ENCODE results near the gene TFAP2D.

TFAP2D gene

DNA sequence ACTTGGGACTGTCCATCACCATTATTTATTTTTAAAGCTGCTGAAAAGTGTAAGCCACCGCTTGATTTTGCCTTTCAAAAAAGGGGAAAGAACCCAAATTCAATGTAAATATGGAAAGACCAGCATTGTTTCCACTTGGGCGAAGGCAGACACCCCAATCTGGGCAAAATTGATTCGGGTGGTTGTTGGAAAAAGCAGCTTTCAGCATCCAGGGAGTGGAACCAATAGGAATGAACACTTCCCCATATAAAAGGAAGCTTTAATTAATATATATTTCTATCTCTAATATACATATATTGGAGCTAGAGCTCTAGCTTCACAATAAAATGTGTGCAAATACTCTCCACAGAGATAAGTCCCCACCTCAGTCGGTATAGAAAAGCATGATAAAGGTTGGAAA, at the start of gene TFAP2D:
TFAP2D (plus strand) TSS at position 301 of the 400 bp plus-strand sequence. CDS start 530 bp downstream, outside the sequence.
- DNase-seq (ENCODE audit: low spot score): no peak

DNA sequence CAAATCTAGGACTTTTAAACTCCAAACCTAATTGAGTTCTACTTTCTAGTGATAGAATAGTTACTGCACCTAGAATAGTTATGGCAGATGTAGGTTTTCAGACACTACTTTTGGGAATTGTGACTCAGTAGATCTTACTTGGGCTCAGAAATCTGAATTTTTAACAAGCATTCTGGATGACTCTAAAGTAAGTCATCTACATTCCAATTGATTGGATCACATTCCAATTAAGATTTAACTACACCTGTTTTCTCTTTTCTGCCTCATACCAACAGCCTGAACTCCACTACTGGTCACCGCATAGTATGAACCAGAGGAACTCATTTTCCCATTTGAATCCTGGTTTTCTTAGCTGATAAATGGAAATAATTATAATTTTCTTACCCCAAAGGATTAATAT, 49.5 kb upstream of the TFAP2D start:
- no peak for DNase-seq (ENCODE audit: low spot score)

DNA sequence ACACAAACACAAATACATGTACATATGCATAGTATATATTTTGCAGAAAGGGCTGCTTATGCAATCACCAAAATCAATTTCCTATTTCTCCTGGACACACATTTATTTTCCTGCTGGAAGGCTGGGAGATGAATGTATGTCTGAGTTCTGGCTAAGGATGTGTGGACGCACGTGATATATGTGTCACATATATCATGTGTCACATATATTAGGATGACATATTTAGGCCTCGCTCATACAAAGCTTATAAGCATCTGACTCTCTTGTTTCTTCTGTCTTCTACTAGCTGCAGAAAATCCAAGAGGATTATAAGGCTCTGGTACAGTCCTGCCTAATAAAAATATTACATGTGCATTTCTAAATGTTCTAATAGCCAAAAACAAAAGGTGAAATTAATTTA, 47.2 kb upstream of the TFAP2D start:
- no peak for DNase-seq (ENCODE audit: low spot score)

DNA sequence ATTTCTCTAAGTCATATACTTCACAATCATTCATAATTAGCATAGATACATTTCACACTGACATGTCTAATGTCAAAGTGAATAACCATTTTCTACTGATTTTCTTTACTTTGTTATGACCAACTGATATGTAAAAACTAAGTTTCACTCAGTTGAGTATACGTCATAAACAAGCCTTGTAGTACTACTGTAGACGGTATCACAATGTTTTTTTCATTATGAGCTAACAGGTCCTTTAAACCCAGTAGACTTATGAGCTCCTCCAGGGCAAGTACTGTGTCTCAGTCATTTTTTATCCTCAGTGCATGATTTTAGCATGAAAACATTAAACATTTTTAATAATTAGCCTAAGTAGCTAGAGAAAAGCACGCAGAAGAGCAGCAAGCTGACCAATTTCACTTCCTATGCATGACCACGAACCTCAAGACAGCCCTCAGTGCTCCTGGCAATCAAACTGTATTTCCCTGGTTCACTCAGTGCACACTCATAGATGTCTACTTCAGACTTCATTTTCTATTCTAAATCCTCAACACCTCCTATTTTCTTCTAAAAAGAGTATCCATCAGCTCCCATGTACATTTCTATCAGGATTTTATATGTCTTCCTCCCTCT, 32.0 kb upstream of the TFAP2D start:
- no peak for DNase-seq (ENCODE audit: low spot score)

DNA sequence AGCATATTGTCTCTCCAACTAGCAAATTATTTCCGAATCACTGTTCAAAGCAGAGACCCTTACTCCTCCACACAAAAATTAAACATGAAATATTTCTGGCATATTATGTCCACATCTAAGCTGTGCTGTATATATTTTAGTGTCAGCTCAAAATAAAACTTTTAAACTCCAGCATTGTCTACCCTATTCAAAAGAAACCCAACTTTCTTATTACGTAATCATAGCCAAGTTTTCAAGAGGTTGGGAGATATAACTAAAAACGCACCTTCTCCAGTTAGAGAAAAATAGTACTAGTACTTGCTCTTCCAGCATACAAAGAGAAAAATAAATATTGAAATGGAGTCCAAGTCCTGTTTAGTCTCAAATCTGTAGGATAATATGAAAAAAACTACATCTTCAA, 24.1 kb upstream of the TFAP2D start:
- DNase-seq (ENCODE audit: low spot score): no peak

DNA sequence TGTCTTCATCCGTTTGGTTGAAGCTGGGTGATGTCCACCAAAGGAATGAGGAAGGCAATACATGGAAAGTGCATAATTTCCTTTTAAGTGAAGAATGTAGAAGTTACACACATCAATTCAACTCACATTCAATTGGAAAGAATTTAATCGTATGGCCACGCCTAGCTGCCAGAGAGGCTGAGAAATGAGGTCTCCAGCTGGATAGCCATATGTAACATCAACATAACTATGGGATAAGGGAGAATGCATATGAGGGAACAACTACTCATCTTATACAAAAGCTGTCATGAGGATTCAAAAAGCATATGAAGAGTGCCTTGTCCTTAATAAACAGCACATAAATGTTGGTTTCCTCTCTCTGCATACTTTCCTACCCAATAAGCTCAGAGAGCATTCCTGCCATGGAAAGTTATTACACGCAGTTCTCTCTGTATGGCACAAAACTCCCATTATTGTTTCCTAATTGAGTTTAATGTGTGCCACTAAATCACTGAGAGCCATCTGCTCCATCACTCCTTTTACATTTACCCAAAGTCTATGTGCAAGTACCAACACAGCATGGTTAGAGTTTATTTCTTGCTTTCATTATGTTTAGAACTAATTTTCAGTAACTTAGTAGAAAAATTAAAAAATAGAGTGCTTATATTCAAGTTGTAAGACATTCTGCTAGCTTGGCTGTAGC, 21.4 kb upstream of the TFAP2D start:
- DNase-seq (ENCODE audit: low spot score): no peak

DNA sequence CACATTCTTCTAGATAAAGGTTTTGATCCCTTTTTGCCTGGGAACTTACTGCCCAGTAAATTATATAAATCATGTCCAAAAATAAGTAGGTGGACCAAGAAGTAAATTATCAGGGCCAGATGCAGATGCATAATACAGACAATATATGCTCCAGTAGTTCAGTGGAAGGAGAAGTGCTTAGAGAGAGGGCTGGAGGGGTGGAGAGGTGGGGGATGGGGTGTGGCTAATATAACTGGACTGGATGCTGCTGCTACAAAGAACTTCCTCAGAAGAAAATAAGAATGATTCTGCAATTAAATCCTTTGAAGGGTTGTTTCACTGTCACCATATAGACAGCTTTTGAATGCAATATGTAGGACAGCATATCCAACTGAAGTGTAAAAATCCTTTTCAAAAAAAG, 14.8 kb upstream of the TFAP2D start:
- DNase-seq (ENCODE audit: low spot score): no peak

DNA sequence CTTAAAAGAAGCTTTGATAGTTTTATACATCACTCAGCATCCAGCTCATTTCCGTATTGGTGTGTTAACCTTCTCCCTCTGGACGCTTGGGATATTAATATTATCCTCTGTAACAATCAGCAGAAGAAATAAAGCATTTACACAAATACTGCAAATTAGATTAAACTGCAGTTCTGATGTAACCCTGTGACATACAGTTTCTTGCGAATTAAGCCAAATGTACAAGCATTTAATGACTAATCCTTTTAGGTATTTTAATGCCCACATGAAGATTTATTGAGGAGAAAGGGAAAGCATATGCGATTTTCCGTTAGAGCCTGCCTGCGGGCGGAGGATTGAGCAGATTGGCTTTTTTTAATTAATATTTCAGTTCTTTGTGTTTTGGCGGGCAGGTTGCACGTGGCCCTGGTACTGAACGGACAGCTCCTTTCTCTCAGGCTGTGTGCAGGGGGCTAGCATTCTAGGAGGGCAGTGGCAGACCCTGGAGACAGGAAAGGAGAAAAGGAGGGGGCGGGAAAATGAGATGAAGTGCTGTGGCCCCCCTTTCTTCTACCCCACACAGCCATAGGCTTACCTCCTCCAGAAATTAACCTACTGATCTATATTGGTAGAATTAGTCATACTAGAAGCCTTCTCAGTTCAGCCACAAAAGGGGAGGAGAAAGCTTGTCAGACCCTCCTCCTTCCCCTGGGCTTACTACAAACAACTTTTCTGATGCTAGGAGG, 14.1 kb upstream of the TFAP2D start:
- DNase-seq (ENCODE audit: low spot score): no peak

DNA sequence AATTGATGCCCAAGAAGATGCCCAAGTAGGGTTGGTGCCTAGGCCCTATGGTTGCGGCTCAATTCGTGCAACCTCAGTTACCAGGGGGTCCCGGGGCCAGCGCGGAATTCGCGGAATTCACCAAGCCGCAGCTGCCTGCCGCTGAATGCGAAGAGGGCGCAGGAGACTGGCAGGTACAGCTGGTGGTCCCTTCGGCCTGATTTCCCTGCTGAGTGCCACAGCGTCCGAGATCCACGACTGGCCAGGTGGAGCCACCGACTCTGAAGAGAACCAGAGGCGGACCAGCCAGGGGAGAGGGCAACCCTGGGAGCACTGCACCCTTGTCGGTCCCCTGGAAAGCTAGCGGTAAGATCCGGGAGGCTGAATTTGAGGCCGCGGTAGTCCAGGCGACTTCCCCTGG, 6.8 kb upstream of the TFAP2D start:
- no peak for DNase-seq (ENCODE audit: low spot score)

DNA sequence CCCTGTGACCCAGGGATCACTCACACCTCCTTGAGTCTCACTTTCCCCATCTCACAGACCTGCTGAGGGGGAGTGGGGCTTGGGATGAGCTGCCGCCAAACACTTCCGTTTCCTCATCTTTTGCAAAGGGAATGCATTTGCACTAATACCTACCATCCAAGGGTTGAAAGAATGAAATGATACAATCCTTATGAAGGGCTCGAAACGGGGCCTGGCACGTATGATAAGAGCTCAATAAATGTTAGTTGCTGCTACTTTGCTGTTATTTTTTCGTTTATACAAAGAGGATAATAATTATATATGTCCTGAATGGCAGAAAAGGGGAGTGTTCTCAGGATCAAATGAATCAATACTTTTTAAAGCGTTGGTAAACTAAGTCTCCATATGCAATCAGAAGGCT, 6.1 kb upstream of the TFAP2D start:
- DNase-seq (ENCODE audit: low spot score): no peak

DNA sequence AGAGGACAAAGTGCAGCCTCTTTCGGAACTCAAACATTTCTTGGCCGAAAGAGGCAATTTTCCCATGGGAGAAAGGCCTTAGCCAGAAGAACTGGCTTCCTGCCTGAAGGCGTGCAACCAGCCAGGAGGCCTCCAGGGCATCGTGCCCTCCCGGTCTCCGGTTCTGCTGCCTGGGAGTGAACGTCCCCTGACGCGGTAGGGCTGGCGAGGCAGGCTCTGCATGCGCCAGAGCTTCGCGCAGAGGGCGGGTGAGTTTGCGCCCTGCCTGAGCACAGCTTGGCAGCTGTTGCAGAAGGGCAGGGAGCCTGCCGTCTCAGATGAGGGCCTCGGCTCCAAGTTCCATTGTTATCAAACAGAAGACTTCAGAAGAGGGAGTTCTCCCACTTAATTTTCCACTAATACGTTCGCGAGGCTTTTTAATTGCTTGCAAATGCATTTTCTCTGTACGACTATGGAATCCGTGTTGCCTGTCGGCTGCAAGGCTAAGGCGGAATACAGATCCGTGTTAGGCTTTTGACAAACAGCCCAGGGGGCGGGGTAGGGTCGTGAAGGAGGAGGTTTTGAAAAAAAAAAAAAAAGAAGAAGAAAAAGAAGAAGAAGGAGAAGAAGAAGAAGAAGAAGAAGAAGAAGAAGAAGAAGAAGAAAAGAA, 5.5 kb upstream of the TFAP2D start:
- no peak for DNase-seq (ENCODE audit: low spot score)

DNA sequence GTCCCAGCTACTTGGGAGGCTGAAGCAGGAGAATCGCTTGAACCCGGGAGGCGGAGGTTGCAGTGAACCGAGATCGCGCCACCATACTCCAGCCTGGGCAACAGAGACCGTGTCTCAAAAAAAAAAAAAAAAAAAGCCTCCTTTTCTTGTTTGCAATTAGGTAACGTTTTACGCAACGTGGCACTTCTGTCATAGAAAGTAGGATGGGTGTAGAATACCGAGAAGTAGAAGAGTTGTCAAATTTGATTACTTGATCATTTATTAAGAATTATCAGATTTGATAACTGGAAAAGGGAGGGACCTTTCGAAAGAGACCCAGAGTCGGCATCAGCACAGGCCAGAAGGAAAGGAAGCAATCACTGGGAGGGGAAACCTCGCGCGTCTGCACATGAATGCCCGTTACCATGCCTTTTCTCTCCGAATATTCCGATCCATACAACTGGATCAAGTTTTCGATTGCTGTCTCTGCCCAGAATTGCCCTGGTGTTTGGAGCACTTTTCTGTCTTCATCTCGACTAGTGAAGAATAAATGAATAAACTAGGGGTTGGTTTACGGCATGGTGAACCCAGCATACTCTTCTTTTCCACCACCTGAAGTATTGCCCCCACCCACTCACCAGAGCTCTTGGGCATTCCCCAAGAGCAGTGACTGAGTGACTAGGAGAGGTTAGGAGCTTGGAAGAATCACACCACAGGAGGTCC, 4.5 kb upstream of the TFAP2D start:
- DNase-seq (ENCODE audit: low spot score): no peak

DNA sequence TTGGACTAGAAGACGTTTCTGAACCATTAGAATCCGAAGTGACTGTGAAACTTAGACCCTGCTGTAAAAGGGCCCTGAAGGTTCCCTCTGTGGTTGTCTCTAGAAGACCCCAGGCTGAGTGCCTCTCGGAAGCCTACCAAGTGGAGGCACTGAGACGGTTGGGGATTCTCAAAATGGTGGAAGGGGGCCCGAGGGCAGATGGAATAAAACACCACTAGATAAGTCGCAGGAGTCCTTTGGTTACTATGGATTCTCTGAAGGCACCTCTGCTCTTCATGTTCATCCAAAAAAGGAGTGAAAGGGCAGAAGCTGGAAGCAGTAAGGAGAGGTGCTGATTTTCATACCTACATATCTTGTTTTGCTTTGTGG, 4.0 kb upstream of the TFAP2D start:
- DNase-seq (ENCODE audit: low spot score): no peak

DNA sequence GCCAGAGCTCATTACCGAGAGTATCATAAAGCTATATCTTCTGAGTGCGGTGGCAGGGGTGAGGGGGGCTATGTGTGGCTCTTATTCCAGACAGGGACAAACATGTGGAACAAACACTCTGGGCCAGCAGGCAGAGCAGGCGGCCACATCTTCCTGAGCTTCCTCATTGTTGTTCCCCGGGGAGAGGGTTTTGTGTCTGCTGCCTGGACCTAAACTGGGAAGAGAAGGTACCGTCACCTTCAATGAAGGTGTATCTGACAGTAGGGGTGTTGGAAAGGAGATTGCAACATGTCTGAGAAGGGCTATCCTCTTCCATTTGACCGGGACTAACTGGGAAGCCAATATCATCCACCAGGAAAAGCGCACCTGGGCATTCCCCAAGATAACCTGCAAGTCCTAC, 1.6 kb upstream of the TFAP2D start:
- no peak for DNase-seq (ENCODE audit: low spot score)

DNA sequence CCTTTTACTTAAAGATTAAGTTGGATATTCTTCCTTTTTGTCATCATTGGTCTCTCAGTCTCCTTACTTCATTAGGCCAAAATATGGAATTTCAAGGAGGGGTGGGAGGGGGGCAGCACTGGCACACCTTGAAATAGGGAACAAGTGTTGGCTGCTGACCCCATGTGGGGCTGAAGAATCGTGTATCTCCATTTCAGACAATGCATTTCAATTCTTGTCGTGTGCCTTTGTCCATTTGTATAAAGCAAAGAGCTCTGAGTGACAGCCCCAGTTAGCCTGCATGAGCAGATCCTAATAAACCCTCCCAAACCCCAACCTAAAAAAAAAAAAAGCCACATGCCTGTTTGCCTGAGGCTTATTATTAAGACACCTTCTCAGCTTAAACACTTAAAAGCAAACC, 1.0 kb upstream of the TFAP2D start:
- DNase-seq (ENCODE audit: low spot score): no peak

DNA sequence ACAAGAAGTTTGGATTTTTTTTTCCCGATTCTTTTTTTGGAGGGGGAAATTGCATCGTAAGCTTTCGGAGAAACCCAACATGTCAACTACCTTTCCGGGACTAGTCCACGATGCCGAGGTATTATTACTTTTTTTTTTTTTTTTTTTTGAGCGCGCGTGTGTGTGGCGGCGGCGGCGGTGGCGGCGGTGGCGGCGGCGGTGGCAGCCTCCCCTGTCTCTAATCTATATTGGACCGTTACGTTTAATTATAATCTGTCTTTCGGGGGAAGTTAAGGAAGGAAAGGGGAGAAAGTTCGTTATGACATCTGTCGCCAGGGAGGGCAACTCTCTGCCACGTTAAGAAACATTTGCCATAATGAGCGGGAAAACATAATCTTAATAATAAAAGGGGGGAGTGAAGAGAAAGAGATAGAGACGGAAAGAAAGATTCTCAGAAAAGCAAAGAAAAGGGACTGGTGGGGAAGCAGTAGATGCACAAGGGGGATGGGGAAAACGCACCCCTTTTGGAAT, 706 bp downstream of the TFAP2D start:
- DNase-seq (ENCODE audit: low spot score): no peak

DNA sequence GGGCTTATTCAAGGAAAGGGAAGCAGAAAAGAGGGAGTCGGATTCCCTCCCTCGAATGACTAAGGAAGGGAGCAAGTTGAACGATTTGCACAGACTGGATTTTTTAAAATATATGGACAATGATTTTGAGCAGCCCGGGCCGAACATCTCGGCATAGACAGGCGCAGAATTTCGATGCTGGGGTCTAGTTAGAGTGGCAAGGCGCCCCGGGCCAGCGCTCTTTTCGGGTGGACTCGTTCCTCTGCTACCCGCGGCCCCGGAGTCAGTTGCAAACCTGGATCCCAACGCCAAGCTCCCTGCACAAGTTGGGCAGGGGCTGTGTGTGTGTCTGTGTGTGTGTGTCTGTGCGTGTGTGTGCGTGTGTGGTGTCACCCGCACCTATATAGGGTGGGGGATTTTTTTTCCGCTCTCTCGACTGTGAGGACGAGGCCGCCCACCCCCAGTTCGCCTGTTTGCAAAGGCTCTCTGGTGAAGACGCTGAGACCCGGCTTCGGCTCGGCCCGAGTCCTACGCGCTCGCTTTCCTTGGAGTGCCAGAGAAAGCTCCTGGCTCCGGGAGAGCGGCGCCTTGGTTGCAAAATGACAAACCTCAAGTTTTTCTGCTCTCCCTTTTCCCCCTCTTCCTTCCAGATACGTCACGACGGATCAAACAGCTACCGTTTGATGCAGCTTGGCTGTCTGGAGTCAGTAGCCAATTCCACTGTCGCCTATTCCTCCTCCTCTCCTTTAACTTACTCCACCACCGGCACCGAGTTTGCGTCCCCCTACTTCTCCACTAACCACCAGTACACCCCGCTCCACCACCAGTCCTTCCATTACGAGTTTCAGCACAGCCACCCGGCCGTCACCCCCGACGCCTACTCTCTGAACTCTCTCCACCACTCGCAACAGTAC, 1.4 kb downstream of the TFAP2D start:
- DNase-seq (ENCODE audit: low spot score): no peak

DNA sequence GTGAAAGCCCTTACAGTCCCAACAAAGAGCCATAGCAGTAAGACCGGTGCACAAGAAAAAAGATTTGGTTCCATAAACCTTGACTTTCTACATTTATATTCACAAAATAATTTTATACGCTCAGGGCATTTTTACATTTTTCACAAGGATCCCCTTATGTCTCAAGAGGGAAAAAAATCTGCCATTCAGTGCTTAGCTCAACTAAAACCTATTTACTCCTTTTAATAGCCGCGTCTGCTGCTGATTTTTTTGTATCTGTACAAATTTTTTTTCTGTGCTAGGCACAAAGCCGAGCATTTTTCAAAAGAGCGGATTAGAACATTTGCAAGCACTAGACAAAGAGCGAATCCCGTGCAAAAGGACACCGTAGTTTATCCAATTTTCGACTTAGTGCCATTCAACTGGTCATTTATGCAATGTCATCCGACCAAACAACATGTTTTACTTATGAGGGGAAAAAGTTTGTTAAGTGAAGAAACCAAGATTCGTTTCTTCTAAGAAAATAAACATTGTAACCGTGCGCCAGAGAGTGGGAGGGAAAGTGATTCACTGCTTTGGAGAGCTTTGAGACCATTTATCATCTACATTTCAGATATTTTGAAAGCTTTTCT, 3.7 kb downstream of the TFAP2D start:
- no peak for DNase-seq (ENCODE audit: low spot score)

DNA sequence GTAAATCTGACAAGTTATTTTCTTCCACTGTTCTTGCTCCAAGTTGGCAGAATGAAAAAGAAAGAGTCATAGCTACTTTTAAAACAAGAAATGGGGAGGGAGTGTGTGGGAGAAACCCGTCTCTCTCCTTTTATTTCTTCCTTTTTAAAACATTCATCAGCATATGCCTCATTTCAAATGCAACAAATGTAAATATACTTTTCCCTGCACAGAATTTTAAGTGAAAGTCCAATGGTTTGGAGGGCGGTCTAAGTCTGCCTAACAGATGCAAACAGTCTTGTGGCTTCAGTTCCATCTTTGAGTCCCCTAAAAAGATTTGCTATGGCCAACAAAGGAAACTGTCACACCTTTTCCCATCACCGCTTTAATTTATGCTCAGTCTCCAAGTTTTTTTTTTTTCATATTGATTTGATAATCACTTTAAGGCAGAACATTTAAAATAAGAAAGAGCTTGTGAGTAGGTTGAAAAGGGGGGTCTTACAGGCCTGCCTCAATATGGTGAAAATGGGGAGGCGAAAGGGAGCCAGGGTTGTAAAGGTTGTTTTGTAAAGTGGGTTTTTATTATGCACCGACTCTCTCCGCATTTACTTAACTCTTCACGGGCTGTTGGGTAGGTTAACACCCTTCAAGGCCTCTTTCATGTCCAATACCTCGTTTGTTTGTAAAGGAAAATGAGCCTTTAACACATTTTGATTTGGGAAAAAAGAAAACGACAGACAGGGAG, 4.6 kb downstream of the TFAP2D start:
- no peak for DNase-seq (ENCODE audit: low spot score)

DNA sequence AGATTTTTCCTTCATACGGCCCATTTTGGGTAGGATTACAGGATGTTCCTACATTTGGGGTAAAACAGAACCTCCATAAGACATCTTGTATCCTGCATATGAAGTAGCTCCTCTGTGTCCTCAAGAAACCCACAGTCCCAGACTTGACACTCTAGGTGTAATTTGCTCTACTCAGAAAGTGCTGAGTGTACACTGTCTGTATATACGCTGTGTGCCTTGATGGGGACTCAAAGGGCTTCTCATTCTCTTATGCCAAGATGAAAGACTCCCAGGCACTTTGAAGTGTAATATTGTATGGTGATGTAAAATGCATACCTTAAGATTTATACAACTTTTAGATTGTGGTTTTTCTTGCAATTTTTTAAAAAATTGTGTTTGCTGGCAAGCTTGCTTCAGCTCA, 5.2 kb downstream of the TFAP2D start:
- DNase-seq (ENCODE audit: low spot score): no peak
